HUDEP-2 (cell line): ENCODE measurements around the gene MAP1LC3B2.
"Not testable (repeated sequence)": the region's sequence is repeated elsewhere in the genome, so short reads cannot be mapped to it uniquely, and the experiment has no call there.

Experiments used
- DNase-seq, 76 experiments: peaks; one replicate each; lab custom pipeline; 2025; ENCODE audit not compliant: unreplicated experiment in 76 of 76; lab: John Stamatoyannopoulos, UW

MAP1LC3B2 gene

DNA sequence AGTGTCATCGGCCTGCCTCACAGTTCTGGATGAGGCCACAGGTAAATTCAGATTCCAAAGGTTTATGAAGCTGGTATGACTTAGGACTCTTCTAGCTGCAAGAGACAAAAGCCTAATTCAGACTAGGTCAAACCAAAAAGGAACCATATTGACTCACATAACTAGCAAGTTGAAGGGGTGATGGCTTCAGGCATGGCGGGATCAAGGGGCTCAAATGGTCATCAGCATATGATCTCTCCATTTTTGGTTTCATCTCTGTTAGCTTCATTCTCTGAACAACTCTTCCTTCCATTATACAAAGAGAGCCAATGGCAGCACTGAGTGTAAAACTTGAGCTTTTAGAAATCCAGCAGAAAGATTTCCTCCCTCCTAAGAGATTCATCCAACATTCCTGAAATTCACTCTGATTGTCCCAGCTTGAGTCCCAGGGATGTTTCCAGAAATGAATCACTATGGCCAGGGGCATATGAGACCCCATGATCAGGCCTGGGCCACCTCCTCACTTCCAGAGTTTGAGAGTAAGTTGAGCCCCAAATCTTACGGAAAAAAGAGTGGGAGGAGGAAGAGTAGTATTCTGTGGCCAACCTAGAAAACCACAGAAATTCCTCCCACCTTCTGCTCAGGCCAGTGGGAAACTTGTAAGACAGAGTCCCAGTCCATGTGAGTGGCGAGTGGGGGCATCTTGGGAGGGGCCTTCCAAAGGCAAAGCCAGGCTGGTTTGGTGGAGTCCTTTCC lies 2.0 kb upstream of the MAP1LC3B2 start:
- no peak for DNase-seq

DNA sequence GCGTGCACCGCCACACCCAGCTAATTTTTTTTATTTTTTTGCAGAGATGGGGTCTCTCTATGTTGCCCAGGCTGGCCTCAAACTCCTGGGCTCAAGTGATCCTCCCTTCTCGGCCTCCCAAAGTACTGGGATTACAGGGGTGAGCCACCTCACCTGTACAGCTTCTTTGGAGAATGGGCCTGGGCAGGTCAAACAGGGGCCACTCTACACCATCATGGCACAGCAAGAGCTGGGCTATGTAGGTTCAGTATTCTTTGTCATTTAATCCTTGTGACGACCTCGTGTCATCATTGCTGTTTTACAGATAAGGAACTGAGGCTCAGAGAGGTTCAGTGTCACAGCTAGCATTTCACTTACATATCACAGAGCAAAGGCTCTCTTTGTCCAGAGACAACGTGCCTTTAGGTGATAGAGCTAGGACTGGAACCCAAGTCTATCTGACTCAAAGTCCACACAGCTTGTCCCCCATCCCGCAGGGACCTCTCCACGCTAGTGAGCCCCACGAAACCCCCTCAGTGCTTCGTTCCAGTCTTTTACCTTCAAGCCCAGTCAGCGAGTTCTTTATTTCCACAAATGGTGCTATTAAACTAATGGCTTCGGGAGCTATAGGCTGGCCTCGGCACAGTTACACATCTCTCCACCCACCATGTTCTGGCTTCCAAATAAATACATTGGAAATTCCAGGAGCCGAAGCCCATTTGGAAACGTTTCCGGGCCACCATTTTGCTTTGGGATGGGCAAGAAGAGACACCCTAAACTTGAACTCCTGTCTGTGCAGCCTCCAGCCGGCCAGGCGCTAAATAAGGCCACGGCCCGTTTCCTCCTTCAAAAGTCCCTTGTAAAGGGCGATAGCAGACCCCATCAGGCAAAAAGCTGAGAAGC lies 660 bp upstream of the MAP1LC3B2 start:
- peak in 18 of 76 experiments; percentile 3 to 64 (median 32) for DNase-seq

DNA sequence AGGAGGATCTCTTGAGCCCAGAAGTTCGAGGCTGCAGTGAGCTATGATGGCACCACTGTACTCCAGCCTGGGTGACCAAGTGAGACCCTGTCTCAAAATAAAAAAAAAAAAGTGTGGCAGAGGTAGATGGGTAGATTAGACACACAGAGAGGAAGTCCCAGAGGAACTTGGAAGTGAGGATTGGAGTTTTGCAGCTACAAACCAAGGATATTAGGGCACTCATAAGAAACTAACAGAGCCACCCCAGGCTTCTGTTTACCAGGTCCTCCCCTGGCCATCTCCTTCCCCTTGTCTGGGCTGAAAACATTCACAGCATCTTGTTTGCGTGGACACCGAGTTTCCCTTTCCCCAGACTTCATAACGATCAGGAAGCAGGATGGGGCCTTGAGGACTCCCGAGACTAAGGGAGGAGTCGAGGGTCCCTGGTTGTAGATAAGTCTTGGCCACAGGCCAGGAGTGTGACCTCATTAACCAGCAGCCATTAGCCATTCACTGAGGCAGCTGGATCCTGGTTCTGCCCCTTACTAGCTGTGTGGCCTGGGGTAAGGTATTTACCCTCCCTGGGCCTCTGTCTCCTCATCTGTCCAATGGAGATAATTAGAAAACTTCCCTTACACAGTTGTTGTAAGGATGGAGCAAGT lies 2.1 kb downstream of the MAP1LC3B2 start:
- DNase-seq, result peak in 5 of 76 experiments; percentile 2 to 14 (median 6)

DNA sequence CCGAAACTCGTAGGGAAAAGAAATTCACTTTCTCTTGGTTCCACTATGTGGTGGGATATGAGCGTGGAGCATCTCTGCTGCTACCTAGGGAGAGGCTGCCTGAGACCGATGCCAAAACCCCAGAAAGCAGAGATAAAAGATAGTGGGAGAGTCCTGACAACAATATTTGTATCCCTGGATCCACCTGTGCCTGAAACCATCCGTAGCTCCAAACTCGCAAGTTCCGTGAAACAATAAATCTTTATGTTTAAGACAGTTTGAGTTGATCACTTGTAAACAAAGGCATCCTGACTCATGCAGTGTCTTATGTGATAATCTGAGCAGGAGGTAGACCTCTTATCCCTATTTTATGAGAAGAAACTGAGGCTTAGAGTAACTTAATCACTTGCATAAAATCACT lies 2.9 kb downstream of the MAP1LC3B2 start:
- DNase-seq, result no peak

DNA sequence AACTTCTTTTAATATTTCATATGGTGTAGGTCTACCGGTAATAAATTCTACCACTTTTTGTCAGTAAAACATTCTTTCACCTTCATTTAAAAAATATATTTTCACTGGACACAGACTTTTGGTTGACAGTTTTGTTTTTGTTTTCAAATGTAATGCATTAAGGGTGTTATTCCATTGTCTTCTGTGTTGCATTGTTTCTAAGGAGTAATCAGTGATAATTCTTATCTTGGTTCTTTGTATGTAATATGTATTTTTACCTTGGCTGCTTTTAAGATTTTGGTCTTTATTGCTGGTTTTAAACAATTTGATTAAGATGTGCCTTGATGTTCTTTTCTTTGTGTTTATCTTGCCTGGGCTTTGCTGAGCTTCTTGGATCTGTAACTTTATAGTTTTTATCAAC lies 4.1 kb downstream of the MAP1LC3B2 start:
- DNase-seq, result no peak

DNA sequence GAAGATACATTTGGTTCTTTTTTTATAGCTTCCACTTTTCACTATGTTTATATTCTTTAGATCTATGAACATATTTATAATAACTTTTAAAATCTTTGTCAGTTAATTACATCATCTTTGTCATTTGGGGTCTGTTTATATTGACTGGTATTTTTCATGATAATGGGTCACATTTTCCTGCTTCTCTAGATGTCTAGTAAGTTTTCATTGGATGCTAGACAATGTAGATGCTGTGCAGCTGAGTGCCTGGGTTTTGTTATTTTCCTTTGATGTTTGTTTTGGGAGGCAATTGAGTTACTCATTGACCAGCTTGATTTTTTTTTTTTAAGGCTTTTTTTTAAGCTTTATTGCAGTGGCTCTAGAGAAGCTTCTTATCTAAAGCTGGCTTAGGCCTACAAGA lies 4.9 kb downstream of the MAP1LC3B2 start:
- DNase-seq, result no peak

DNA sequence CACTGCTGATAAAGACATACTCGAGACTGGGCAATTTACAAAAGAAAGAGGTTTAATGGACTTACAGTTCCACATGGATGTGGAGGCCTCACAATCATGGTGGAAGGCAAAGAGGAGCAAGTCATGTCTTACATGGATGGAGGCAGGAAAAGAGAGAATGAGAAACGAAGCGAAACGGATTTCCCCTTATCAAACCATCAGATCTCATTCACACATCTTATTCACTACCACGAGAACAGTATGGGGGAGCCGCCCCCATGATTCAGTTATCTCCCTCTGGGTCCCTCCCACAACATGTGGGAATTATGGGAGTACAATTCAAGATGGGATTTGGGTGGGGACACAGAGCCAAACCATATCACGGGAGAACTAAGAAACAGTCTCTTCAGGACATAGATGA lies 6.0 kb downstream of the MAP1LC3B2 start:
- DNase-seq, result not testable (repeated sequence)

DNA sequence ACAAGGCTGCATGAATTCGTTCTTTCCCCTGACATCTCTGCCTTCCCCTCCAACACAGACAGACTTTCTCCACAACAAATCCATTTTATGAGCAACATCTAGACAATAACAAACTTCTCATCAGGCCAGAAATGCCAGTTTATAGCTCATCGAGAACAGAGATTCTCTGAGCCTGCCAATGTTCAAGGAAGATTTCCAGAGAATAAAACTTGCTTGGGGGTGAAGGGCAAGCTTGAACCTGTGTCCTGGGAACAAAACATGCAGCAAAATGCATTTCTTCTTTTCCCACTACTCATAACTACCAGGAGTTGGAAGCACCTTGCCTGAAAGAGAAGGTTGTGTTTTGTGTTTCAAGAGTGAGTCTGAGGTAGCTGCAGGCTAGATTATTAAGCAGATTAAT lies 6.8 kb downstream of the MAP1LC3B2 start:
- DNase-seq, result no peak

DNA sequence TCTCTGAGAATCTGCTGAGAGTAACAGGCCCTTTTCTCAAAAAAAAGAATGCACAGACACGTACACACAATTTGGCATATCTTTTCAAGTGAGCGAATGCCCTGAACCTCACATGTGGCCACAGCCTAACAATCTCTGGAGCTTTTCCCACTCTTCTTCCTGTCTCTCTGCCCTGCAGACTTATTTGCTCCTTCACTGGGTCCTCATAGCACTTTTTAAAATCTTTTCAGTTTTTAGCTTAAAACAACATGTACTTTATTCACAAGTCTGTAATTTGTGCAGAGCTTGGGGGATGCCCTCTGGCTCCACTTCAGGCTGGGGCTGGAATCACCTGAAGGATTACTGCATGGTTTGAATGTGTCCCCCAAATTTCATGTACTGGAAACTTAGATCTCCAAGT lies 9.0 kb downstream of the MAP1LC3B2 start:
- DNase-seq, result no peak

DNA sequence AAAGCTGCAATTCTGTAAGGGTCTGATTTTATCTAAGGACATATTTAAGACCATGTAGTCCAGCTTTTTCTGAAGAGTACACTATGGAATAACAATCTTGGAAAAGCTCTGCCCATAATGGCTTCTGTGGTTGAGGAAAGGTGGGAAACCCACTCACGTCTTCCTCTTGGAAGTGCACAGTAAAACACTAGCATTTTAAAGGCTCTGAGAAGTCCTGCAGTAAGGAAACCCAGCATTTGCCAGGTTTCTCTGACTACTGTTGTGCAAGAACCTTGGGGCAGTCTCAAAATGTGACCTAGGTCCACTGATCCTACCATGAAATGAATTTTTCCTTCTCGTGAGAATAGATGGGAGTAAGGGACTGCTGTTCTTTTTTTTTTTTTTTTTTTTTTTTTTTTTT lies 11.9 kb downstream of the MAP1LC3B2 start:
- no peak for DNase-seq

DNA sequence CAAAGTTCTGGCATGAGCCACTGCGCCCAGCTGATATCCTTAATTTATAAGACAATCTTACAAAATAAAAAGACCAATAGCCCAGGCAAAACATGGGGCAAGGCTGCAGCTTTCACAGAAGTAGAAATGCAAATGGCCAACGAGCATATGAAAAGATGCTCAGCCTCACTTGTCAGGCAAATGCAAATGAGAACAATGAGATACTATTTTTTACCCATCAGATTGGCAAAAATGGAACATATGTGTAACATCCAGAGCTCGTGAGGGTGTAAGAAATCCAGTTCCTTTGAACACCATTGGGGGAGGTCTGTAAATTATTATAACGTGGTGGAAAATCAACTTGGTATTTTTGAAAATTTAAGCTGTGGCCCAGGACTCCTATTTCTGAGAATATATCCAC lies 14.6 kb downstream of the MAP1LC3B2 start:
- DNase-seq, result no peak

DNA sequence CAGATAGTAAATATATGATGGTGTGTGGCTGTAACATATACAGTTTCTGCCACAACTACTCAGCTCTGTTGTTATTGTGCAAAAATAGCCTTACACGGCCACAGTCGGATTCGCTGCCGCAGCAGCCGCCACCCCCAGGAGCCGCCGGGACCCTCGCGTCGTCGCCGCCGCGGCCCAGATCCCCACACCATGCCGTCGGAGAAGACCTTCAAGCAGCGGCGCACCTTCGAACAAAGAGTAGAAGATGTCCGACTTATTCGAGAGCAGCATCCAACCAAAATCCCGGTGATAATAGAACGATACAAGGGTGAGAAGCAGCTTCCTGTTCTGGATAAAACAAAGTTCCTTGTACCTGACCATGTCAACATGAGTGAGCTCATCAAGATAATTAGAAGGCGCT lies 16.6 kb downstream of the MAP1LC3B2 start:
- DNase-seq, result not testable (repeated sequence)

DNA sequence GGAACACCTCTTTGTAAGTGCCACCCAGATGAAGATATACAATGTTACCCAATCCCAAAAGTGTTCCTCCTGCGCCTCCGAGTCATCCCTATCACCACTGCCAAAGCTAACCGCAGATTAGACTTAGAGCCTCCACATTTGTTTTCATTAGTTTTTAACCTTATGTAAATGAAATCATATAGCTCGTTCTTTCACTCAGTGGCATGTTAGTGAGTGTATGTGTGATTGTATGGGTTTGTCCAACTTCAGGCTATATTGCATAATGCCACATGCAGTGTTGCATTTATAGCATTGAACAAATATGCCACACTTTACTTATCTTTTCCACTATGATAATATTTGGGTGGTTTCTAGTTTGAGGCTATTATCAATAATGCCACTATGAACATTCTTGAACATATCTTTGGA lies 18.0 kb downstream of the MAP1LC3B2 start:
- peak in 1 of 76 experiments; percentile 28 for DNase-seq

DNA sequence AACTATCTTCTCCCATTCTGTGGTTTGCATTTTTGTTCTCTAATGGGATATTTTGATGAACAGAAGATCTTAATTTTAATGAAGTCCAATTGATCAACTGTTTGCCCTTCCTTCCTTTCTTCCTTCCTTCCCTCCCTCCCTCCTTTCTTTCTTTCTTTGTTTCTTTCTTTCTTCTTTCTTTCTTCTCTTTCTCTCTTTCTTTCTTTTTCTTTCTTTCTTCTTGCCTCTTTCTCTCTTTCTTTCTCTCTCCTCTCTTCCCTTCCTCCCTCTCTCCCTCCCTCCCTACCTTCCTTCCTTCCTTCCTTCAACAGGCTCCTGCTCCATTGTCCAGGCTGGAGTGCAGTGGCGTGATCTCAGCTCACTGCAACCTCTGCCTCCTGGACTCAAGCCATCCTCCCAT lies 18.9 kb downstream of the MAP1LC3B2 start:
- DNase-seq, result no peak

DNA sequence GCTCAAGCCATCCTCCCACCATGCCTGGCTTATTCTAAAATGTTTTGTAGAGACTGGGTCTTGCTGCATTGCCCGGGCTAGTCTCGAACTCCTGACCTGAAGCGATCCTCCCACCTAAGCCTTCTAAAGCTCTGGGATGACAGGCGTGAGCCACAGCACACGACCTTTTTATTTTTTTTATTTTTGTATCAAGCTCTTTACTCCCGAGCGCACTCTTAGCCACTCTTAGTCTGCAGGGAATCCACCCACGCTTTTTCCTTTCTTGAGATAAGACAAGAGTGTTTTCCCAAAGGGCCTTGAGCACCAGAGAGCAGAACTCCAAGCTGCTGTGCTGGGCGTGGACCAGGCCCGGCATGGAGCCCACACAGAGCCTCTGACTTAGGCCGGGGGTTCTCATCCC lies 23.4 kb downstream of the MAP1LC3B2 start:
- no peak for DNase-seq

DNA sequence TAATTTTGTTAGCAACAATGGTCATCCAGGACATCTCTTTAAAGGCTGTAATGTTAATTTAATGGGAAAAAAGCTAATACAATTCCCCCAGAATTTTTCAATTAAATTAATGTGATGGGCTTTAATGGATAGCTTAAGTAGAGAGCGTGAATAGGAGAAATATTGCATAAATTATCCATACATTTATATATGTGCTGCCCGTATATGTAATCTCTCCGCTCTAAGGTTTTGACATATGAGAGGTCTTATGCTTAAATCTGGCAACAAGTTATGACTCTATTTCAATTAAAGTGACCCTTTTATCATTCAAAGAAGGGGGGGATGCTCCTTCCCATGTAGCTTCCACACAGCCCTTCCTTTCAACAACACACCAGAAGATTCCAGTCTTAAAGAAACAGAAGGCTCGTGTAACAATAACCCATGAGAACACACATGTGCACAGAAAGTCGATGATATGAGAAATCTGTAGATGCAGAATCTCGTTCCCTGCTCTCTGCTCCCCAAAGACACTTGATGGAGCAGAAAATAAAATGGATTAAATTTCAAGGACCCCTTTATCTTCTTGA lies 24.0 kb downstream of the MAP1LC3B2 start:
- DNase-seq, result no peak

DNA sequence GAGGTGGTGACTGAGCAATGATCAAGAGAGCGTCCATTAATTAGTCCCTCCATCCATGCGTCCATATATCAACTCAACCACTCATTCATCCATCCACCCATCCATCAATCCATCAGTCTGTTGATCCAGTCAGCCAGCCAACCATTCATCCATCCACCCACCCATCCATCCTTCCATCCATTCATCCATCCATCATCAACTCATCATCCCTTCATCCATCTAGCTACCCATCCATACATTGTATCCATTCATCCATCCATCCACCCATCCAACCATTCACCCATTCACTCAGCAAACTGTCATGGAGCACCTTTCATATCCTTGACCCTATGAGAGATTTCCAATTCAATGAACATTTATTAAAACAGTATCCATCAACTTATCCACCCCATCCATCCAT lies 28.1 kb downstream of the MAP1LC3B2 start:
- DNase-seq, result no peak

DNA sequence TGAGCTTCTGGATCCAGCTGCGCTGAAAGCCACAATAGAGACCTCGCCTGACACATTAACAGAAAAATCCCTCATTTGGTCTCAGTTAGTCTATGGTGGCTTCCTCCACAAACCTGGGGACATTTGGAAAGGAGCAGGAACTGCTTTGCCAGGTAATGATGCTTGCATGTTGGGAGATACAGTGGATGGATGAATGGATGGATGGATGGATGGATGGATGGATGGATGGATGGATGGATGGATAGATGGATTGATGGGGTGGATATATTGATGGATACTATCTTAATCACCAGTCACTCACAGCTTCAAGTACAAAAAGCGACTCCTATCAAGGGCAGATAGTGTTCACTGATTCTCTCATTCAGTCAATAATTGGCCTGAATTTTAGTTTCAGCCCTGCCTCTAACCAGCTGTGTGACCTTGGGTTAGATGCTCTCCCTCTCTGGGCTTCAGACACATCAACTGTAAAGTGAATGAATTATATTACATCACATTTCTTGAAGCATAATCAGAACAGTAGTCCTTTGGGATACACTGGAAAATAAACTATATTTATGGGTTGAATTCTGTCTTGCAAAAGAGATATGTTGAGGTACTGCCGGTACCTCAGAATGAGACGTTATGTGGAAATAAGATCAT lies 29.3 kb downstream of the MAP1LC3B2 start:
- DNase-seq, result no peak

DNA sequence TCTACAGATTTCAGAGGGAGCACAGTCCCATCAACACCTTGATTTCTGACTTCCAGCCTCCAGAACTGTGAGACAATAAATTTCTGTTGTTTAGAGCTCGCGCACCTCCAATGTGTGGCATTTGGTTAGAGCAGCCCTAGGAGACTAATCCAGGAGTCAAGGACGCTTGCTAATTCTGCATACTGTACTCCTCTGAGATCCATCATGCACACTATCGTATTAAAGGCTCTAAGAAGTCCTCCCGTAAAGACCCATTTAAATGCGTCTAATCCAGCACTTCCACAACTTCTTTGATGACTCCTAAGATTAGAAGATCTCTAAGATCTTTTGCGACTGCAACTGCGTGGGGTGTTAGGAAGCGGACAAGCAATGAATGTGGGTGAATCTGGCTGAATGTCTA lies 30.4 kb downstream of the MAP1LC3B2 start:
- DNase-seq, result no peak

DNA sequence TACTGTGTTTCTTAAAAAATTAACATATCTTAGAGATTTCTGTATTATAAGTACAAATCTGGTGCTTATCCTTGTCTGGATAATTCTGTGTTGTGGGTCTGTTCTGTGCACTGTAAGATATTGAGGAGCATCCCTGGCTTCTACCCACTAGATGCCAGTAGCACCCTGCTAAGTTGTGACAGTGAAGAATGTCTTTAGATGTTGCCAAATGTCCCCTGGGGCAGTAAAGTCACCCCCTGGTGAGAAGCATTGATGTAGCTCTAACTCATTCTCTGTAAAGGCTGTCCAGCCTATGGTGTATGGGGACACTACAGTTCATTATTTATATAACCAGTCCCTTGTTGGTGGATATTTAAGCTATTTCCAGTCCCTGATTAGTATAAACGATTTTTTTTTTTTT lies 31.4 kb downstream of the MAP1LC3B2 start:
- DNase-seq, result peak in 1 of 76 experiments; percentile 1
